ENCODE data around the gene TTC13. TPM values are rescaled to one million over a fixed set of nuclear protein-coding genes. Genes with fewer than 3 reads are reported as not detected.

Gene TTC13
- total RNA-seq, 1 experiment from 2014 or later = 35.2 TPM

- intact Hi-C loops (cut with micrococcal nuclease) = loop anchor here (5.0 kb wide), 2 partner anchors 58 to 683 kb away; partner anchors contain the start of genes ARV1 and TTC13
- Mint-ChIP-seq H3K36me3 (ENCODE audit: insufficient read depth, unreplicated experiment) (peaks cover 59% of the 10 kb centered on the region), H3K9me3 (ENCODE audit: unreplicated experiment) (no peaks in the 10 kb centered on the region), H3K4me3 (ENCODE audit: unreplicated experiment) (no peak overlapping the region), H3K27me3 (ENCODE audit: insufficient read depth, unreplicated experiment) (no peaks in the 10 kb centered on the region), H3K27ac (ENCODE audit: low read depth, unreplicated experiment) (no peak overlapping the region), H3K4me1 (ENCODE audit: insufficient read depth, unreplicated experiment) (no peaks in the 10 kb centered on the region)
- ChIA-PET POLR2A (no interaction called here), CTCF (interaction anchor here (0.6 to 4.3 kb wide), 14 partner anchors 9 to 296 kb away, joined by 3 to 70 read pairs (median 6); no protein-coding TSS in a partner anchor)
- BruUV-seq (replicated peaks) = no TSS peak
- DNase-seq (ENCODE audit: unreplicated experiment) = no peak
- TF ChIP-seq CTCF (IDR thresholded peaks at IDR 0.05; ENCODE audit: unreplicated experiment) = no peak
Observed at GRCh38 chr1:230919207-230919606, 59.5 kb downstream of the TTC13 start.

GRCh38 chr1:230917284-230918135, 61.2 kb downstream of the TTC13 start:
- Mint-ChIP-seq H3K36me3 (ENCODE audit: insufficient read depth, unreplicated experiment) (peaks cover 63% of the 10 kb centered on the region), H3K4me3 (ENCODE audit: unreplicated experiment) (no peak overlapping the region), H3K27me3 (ENCODE audit: insufficient read depth, unreplicated experiment) (no peaks in the 10 kb centered on the region), H3K4me1 (ENCODE audit: insufficient read depth, unreplicated experiment) (peaks cover 6% of the 10 kb centered on the region), H3K27ac (ENCODE audit: low read depth, unreplicated experiment) (no peak overlapping the region), H3K9me3 (ENCODE audit: unreplicated experiment) (no peaks in the 10 kb centered on the region)
- peak; percentile 93 for DNase-seq (ENCODE audit: unreplicated experiment)
- intact Hi-C loops (cut with micrococcal nuclease) = loop anchor here (1.0 to 5.0 kb wide), 8 partner anchors 60 to 685 kb away; partner anchors contain the start of genes ARV1 and TTC13
- TF ChIP-seq CTCF (IDR thresholded peaks at IDR 0.05; ENCODE audit: unreplicated experiment) = peak; percentile 96
- no TSS peak for BruUV-seq (replicated peaks)
- CTCF ChIA-PET = interaction anchor here (0.5 to 4.3 kb wide), 39 partner anchors 8 to 681 kb away, joined by 3 to 70 read pairs (median 5); no protein-coding TSS in a partner anchor
- POLR2A ChIA-PET = interaction anchor here (1.1 to 1.6 kb wide), 2 partner anchors 13 to 219 kb away, joined by 4 to 5 read pairs; no protein-coding TSS in a partner anchor

GRCh38 chr1:230916587-230917283, 61.9 kb downstream of the TTC13 start:
- no peaks in the 10 kb centered on the region for H3K9me3 Mint-ChIP-seq (ENCODE audit: unreplicated experiment)
- H3K36me3 Mint-ChIP-seq (ENCODE audit: insufficient read depth, unreplicated experiment) = peaks cover 71% of the 10 kb centered on the region
- DNase-seq (ENCODE audit: unreplicated experiment) = no peak
- peaks cover 6% of the 10 kb centered on the region for H3K4me1 Mint-ChIP-seq (ENCODE audit: insufficient read depth, unreplicated experiment)
- no peak overlapping the region for H3K4me3 Mint-ChIP-seq (ENCODE audit: unreplicated experiment)
- no TSS peak for BruUV-seq (replicated peaks)
- H3K27ac Mint-ChIP-seq (ENCODE audit: low read depth, unreplicated experiment) = no peak overlapping the region
- H3K27me3 Mint-ChIP-seq (ENCODE audit: insufficient read depth, unreplicated experiment) = no peaks in the 10 kb centered on the region
- ChIA-PET POLR2A (interaction anchor here (0.7 to 1.6 kb wide), 3 partner anchors 12 to 218 kb away, joined by 4 to 5 read pairs (median 4); no protein-coding TSS in a partner anchor), CTCF (interaction anchor here (0.6 to 4.3 kb wide), 46 partner anchors 9 to 655 kb away, joined by 3 to 70 read pairs (median 4); partner anchors contain the start of genes ARV1, FAM89A and TTC13)
- TF ChIP-seq CTCF (IDR thresholded peaks at IDR 0.05; ENCODE audit: unreplicated experiment) = no peak
- intact Hi-C loops (cut with micrococcal nuclease) = loop anchor here (1.0 to 5.0 kb wide), 8 partner anchors 61 to 686 kb away; partner anchors contain the start of genes ARV1 and TTC13
